ENCODE results near the gene CUBN.

DNA sequence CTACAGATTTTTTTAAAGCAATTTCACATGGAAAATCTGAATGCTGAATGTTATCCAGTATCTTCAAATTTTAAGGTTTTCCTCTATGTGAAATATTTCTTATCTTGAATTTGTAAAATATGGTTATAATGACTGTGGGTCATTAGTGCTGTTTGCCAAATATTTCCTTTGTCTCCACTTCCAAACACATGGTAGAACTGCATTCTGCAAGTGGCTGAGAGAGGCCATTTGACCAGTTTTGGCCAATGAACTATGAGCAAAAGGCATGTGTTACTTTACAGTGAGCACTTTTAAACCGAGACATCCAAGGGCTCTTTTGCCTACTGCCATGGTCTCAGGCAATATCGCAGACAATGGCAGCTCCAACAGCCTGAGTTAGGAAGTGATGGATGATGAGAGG, 195.2 kb downstream of the CUBN start:
- TF ChIP-seq, protein P1, sequence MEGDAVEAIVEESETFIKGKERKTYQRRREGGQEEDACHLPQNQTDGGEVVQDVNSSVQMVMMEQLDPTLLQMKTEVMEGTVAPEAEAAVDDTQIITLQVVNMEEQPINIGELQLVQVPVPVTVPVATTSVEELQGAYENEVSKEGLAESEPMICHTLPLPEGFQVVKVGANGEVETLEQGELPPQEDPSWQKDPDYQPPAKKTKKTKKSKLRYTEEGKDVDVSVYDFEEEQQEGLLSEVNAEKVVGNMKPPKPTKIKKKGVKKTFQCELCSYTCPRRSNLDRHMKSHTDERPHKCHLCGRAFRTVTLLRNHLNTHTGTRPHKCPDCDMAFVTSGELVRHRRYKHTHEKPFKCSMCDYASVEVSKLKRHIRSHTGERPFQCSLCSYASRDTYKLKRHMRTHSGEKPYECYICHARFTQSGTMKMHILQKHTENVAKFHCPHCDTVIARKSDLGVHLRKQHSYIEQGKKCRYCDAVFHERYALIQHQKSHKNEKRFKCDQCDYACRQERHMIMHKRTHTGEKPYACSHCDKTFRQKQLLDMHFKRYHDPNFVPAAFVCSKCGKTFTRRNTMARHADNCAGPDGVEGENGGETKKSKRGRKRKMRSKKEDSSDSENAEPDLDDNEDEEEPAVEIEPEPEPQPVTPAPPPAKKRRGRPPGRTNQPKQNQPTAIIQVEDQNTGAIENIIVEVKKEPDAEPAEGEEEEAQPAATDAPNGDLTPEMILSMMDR (tag by site-specific recombination; IDR thresholded peaks at IDR 0.05): no peak
- TF ChIP-seq ZNF561 (tag by site-specific recombination; IDR thresholded peaks at IDR 0.05; ENCODE audit: borderline replicate concordance) (no peak), ZNF530 (tag by site-specific recombination; IDR thresholded peaks at IDR 0.05; ENCODE audit: low read depth) (no peak), ZNF658 (tag by site-specific recombination; IDR thresholded peaks at IDR 0.05) (no peak), ZBTB21 (tag by site-specific recombination; IDR thresholded peaks at IDR 0.05) (no peak)
- TF ChIP-seq, protein P2, sequence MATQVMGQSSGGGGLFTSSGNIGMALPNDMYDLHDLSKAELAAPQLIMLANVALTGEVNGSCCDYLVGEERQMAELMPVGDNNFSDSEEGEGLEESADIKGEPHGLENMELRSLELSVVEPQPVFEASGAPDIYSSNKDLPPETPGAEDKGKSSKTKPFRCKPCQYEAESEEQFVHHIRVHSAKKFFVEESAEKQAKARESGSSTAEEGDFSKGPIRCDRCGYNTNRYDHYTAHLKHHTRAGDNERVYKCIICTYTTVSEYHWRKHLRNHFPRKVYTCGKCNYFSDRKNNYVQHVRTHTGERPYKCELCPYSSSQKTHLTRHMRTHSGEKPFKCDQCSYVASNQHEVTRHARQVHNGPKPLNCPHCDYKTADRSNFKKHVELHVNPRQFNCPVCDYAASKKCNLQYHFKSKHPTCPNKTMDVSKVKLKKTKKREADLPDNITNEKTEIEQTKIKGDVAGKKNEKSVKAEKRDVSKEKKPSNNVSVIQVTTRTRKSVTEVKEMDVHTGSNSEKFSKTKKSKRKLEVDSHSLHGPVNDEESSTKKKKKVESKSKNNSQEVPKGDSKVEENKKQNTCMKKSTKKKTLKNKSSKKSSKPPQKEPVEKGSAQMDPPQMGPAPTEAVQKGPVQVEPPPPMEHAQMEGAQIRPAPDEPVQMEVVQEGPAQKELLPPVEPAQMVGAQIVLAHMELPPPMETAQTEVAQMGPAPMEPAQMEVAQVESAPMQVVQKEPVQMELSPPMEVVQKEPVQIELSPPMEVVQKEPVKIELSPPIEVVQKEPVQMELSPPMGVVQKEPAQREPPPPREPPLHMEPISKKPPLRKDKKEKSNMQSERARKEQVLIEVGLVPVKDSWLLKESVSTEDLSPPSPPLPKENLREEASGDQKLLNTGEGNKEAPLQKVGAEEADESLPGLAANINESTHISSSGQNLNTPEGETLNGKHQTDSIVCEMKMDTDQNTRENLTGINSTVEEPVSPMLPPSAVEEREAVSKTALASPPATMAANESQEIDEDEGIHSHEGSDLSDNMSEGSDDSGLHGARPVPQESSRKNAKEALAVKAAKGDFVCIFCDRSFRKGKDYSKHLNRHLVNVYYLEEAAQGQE (tag by site-specific recombination; IDR thresholded peaks at IDR 0.05): no peak
- TF ChIP-seq, protein P3, sequence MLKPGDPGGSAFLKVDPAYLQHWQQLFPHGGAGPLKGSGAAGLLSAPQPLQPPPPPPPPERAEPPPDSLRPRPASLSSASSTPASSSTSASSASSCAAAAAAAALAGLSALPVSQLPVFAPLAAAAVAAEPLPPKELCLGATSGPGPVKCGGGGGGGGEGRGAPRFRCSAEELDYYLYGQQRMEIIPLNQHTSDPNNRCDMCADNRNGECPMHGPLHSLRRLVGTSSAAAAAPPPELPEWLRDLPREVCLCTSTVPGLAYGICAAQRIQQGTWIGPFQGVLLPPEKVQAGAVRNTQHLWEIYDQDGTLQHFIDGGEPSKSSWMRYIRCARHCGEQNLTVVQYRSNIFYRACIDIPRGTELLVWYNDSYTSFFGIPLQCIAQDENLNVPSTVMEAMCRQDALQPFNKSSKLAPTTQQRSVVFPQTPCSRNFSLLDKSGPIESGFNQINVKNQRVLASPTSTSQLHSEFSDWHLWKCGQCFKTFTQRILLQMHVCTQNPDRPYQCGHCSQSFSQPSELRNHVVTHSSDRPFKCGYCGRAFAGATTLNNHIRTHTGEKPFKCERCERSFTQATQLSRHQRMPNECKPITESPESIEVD (tag by site-specific recombination; IDR thresholded peaks at IDR 0.05): no peak
